Measurements from ENCODE around the gene ERVK3-1. TPM values are rescaled to one million over a fixed set of nuclear protein-coding genes. Genes with fewer than 3 reads are reported as not detected.

Gene ERVK3-1
- total and polyA plus RNA-seq, 2 experiments from 2014 or later = 33.7 to 41.3 TPM

- TF ChIP-seq EZH2 (IDR thresholded peaks at IDR 0.05; ENCODE audit: insufficient read depth, poor library complexity, severe bottlenecking) (no peak), EZH2phosphoT487 (IDR thresholded peaks at IDR 0.05; ENCODE audit: insufficient read depth, low read depth) (no peak)
- H3K27ac ChIP-seq = no peak overlapping the region
- H3K4me1 ChIP-seq (ENCODE audit: insufficient read depth) = peaks cover 15% of the 10 kb centered on the region
- no peak overlapping the region for H3K9ac ChIP-seq
- 67 to 79% methylated on average over 1 of the region's 1 CpG for WGBS, 2 experiments (ENCODE audit: low coverage in 1 of 2, low lambda C conversion rate in 2 of 2, missing lambda C conversion rate in 2 of 2)
- in situ Hi-C loops (cut with MboI) = no loop called here
- peaks cover 42% of the 10 kb centered on the region for H3K79me2 ChIP-seq (ENCODE audit: insufficient read depth)
- no peak for DNase-seq
- H3K4me2 ChIP-seq (ENCODE audit: unreplicated experiment) = no peak overlapping the region
- H3K4me3 ChIP-seq = no peak overlapping the region
- no peaks in the 10 kb centered on the region for H3K36me3 ChIP-seq (ENCODE audit: low read depth)
- peaks cover 15% of the 10 kb centered on the region for H3F3A ChIP-seq (ENCODE audit: insufficient read depth)
- no peaks in the 10 kb centered on the region for H3K27me3 ChIP-seq (replicated peaks; ENCODE audit: insufficient read depth)
- no peak overlapping the region for H2AFZ ChIP-seq
- H4K20me1 ChIP-seq (ENCODE audit: insufficient read depth) = no peaks in the 10 kb centered on the region
- no peaks in the 10 kb centered on the region for H3K9me3 ChIP-seq (ENCODE audit: low read depth)
- H3K9me2 ChIP-seq (ENCODE audit: insufficient read depth) = no peaks in the 10 kb centered on the region
Observed at GRCh38 chr19:58332697-58333096, 27.5 kb downstream of the ERVK3-1 start.

GRCh38 chr19:58334691-58335249, 29.6 kb downstream of the ERVK3-1 start:
- Histone ChIP-seq H3K4me1 (ENCODE audit: insufficient read depth) (peaks cover 8% of the 10 kb centered on the region), H3K4me3 (no peak overlapping the region), H3K9me3 (ENCODE audit: low read depth) (no peaks in the 10 kb centered on the region), H3K79me2 (ENCODE audit: insufficient read depth) (peaks cover 22% of the 10 kb centered on the region), H3K36me3 (ENCODE audit: low read depth) (peaks cover 11% of the 10 kb centered on the region), H3K4me2 (ENCODE audit: unreplicated experiment) (no peak overlapping the region), H3K9ac (no peak overlapping the region), H3K27ac (no peak overlapping the region), H3F3A (ENCODE audit: insufficient read depth) (peaks cover 10% of the 10 kb centered on the region), H4K20me1 (ENCODE audit: insufficient read depth) (no peaks in the 10 kb centered on the region), H2AFZ (no peak overlapping the region), H3K27me3 (replicated peaks; ENCODE audit: insufficient read depth) (no peaks in the 10 kb centered on the region), H3K9me2 (ENCODE audit: insufficient read depth) (no peaks in the 10 kb centered on the region)
- DNase-seq = no peak
- in situ Hi-C loops (cut with MboI) = no loop called here
- TF ChIP-seq EZH2phosphoT487 (IDR thresholded peaks at IDR 0.05; ENCODE audit: insufficient read depth, low read depth) (no peak), EZH2 (IDR thresholded peaks at IDR 0.05; ENCODE audit: insufficient read depth, poor library complexity, severe bottlenecking) (no peak)
- WGBS, 2 experiments (ENCODE audit: low coverage in 1 of 2, low lambda C conversion rate in 2 of 2, missing lambda C conversion rate in 2 of 2) = 92 to 93% methylated on average over 19 of the region's 19 CpGs

- DNase-seq = no peak
- no peaks in the 10 kb centered on the region for H3K27me3 ChIP-seq (replicated peaks; ENCODE audit: insufficient read depth)
- 0 out of 2 replicates have a peak, but pooled peaks cover 3% of the 10 kb centered on the region for H3K4me1 ChIP-seq (ENCODE audit: insufficient read depth)
- TF ChIP-seq EZH2 (IDR thresholded peaks at IDR 0.05; ENCODE audit: insufficient read depth, poor library complexity, severe bottlenecking) (no peak), EZH2phosphoT487 (IDR thresholded peaks at IDR 0.05; ENCODE audit: insufficient read depth, low read depth) (no peak)
- no peak overlapping the region for H3K9ac ChIP-seq
- in situ Hi-C loops (cut with MboI) = no loop called here
- WGBS, 2 experiments (ENCODE audit: low coverage in 1 of 2, low lambda C conversion rate in 2 of 2, missing lambda C conversion rate in 2 of 2) = 73 to 91% methylated on average over 3 of the region's 3 CpGs
- no peaks in the 10 kb centered on the region for H3K9me3 ChIP-seq (ENCODE audit: low read depth)
- H3K9me2 ChIP-seq (ENCODE audit: insufficient read depth) = no peaks in the 10 kb centered on the region
- H2AFZ ChIP-seq = no peak overlapping the region
- no peak overlapping the region for H3K4me2 ChIP-seq (ENCODE audit: unreplicated experiment)
- no peak overlapping the region for H3K27ac ChIP-seq
- H3K36me3 ChIP-seq (ENCODE audit: low read depth) = peaks cover 13% of the 10 kb centered on the region
- no peak overlapping the region for H3K4me3 ChIP-seq
- peaks cover 22% of the 10 kb centered on the region for H3K79me2 ChIP-seq (ENCODE audit: insufficient read depth)
- H4K20me1 ChIP-seq (ENCODE audit: insufficient read depth) = no peaks in the 10 kb centered on the region
- H3F3A ChIP-seq (ENCODE audit: insufficient read depth) = peaks cover 4% of the 10 kb centered on the region
Observed at GRCh38 chr19:58335630-58336029, 30.5 kb downstream of the ERVK3-1 start.

DNA sequence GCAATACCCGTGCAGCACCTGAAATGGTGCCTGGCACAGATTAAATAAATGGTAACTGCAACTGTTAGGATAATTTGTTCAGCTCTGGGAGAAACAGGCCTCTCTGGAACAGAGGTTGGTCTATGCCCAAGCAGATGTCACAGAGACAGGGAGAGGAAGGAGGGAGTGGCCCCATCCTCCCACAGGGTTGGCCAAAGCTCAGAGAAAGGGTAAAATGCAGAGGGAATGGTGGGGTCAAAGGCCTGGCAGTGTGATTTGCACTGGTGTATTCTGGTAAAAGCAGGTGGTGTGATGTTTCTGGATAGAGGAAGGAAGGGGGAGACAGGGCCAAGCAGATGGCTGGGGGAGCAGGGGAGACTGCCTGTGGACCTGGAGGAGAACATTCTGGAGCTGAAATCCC, 31.0 kb downstream of the ERVK3-1 start:
- in situ Hi-C loops (cut with MboI) = no loop called here
- H4K20me1 ChIP-seq (ENCODE audit: insufficient read depth) = no peaks in the 10 kb centered on the region
- no peak overlapping the region for H3K4me3 ChIP-seq
- H3K4me1 ChIP-seq (ENCODE audit: insufficient read depth) = no peaks in the 10 kb centered on the region
- peaks cover 13% of the 10 kb centered on the region for H3K36me3 ChIP-seq (ENCODE audit: low read depth)
- no peaks in the 10 kb centered on the region for H3K27me3 ChIP-seq (replicated peaks; ENCODE audit: insufficient read depth)
- no peaks in the 10 kb centered on the region for H3K9me3 ChIP-seq (ENCODE audit: low read depth)
- peaks cover 28% of the 10 kb centered on the region for H3K79me2 ChIP-seq (ENCODE audit: insufficient read depth)
- H3K9ac ChIP-seq = no peak overlapping the region
- H3F3A ChIP-seq (ENCODE audit: insufficient read depth) = no peaks in the 10 kb centered on the region
- H3K9me2 ChIP-seq (ENCODE audit: insufficient read depth) = no peaks in the 10 kb centered on the region
- H3K4me2 ChIP-seq (ENCODE audit: unreplicated experiment) = no peak overlapping the region
- DNase-seq = no peak
- H2AFZ ChIP-seq = no peak overlapping the region
- WGBS, 2 experiments (ENCODE audit: low coverage in 1 of 2, low lambda C conversion rate in 2 of 2, missing lambda C conversion rate in 2 of 2) = 96 to 100% methylated on average over 1 of the region's 1 CpG
- TF ChIP-seq EZH2phosphoT487 (IDR thresholded peaks at IDR 0.05; ENCODE audit: insufficient read depth, low read depth) (no peak), EZH2 (IDR thresholded peaks at IDR 0.05; ENCODE audit: insufficient read depth, poor library complexity, severe bottlenecking) (no peak)
- no peak overlapping the region for H3K27ac ChIP-seq
